Measurements from ENCODE around the gene CECR2.

The CECR2 gene

GRCh38 chr22:17368554-17369438, 464 bp upstream of the CECR2 start:
- no peak for DNase-seq

- DNase-seq: no peak
These were observed 936 bp downstream of the CECR2 start for GRCh38 chr22:17370026-17370765.

- no peak for DNase-seq
These were observed 1.6 kb downstream of the CECR2 start for GRCh38 chr22:17370766-17371432.

DNA sequence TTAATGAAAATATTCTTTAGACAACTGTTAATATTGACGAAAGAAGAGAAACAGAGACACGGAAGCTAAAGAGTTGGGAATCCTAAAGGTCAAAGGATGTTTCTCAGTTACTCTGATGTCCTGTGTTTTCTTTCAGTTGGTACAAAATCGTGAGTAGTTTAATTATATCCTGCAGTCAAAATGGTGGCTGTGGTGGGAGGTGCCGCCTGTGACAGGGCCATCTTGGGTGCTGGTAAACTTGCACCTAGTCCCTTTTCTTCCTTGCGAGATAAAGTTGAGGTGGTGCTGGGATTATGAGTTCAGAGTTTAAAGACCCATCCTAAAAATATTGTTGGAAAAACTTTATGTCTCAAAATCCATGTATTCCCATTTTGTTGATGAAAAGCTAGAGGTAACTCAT, 2.2 kb downstream of the CECR2 start:
- no peak for DNase-seq

GRCh38 chr22:17373855-17374254, 4.6 kb downstream of the CECR2 start:
- DNase-seq: no peak

GRCh38 chr22:17375914-17376614, 6.8 kb downstream of the CECR2 start:
- DNase-seq: no peak

DNA sequence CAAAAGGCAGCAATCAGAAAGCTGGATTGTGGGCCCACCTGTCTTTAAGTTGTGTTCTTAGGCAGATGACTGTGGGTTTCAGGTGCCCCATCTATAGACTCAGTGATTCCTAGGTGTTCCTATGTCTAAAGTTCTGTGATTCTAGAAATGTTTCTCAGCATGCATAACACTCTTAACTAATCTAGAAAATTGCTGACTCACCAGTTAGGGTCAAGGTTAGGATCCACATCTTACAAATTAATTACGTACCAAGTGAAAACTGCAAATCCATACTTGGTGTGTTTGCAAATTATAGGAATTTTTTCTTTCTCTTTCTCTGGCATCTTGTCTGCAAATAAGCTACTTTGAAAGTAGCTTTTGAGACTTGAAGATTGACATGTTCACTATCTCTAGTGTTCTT, 7.7 kb downstream of the CECR2 start:
- DNase-seq: no peak

- DNase-seq: no peak
These were observed 10.7 kb downstream of the CECR2 start for GRCh38 chr22:17379944-17380343.

DNA sequence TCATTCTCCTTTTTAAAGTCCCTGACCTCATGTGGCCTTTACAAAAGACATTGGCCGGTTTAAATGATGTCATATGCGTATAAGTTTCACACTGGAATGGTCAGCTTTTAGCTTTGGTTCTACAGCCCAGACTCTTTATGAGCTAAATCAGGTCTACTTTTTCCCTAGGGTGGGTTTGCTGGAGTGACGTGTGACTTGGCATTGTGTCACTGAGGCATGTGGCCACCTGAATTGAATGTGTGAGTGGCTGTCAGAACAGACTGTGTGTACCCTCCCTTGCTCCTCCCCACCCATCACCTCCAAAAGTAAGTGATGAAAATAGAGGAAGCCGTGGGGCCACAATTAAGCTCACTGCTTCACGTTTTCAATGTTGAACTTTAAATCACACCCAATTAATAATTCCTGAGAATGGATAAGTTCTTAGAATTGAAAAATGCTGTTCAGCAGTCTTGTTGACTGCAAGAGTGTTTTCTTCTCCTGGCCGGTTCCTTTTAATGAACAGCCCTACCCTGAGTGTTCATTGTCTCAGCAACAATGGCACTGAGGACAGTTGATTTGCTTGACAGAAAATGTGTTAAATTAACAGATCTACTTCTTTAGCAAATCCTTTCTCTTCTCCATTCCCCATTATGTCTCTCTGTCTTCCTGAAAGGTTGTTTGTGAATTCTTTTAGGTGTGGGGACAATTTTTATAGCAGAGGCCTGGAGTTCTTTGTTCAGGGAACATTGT, 11.3 kb downstream of the CECR2 start:
- DNase-seq: no peak

DNA sequence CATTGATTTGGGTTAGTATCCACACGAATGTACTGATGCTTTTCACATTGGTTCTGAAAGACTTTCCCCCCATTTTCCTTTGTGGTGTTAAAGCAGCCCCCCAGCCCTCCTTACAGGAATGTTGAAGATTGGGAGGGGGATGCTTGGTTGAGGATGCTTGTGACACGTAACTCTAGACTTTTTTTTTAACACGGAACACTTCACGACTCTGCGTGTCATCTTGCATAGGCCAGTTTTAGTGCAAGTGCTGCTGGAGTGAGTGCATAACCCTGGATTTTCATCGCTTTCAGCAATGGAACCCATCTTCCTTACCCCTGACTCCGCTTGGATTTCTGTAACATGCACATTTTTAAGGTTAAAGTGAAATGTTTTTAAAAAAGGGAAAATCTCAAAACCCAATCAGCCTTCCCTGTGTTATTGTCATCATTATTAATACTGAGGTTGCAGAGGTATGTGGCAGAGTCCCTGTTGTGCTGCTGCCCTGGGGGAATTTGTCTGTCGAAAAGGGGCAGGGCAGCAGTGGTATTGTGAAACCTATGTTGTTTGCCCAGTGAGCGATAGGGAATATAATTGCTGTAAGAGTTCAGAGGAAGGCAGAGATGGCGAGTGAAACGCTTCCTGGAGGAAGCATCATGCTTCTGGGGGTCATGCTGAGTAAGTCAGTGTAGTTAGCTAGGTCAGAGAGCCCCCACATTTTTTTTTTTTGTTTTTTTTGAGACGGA, 12.1 kb downstream of the CECR2 start:
- DNase-seq: no peak

DNA sequence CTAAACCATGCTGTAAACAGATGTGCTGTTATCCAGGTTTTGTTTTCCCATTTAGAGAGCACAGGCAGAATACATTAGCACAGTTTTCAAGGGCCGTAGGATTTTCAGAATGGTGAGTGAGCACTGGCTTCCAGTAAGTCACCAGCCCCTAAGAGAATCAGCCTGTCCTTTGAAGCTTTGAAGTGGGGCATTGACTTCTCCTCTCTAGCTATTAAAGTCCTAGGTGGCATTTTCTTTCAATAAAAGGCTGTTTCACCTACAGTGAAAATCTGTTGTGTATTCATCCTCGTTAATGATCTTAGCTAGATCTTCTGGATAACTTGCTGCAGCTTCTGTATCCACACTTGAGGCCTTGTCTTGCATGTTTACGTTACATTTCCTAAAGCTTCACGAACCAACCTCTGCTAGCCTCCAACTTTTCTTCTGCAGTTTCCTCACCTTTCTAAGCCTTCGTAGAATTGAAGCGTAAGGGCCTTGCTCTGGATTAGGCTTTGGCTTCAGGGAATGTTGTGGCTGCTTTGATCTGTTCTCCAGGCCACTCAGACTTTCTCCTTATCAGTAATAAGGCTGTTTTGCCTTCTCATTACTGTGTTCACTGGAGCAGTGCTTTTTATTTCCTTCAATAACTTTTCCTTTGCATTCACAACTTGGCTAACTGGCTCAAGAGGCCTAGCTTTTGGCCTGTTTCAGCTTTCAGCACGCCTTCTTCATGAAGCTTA, 15.5 kb downstream of the CECR2 start:
- no peak for DNase-seq

GRCh38 chr22:17387356-17387755, 18.1 kb downstream of the CECR2 start:
- DNase-seq: no peak

GRCh38 chr22:17388235-17388634, 19.0 kb downstream of the CECR2 start:
- no peak for DNase-seq

DNA sequence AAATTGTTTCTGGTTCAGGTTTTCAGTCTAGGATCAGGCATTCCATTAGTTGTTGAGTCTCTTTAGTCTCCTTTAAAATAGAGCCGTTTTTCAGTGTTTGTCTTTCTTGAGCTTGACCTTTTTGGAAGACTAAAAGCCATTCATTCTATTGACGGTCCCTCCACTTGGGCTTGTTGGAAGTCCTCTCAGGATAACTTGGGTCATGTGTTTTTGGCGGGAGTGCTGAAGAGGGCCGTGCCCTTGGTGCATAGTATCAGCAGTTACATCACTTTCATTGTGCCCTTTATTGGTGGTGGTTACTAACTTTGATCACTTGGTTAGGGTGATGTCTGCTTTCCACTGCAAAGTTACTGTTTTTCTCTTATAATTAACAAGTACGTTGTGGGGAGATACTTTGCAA, 20.8 kb downstream of the CECR2 start:
- no peak for DNase-seq

DNA sequence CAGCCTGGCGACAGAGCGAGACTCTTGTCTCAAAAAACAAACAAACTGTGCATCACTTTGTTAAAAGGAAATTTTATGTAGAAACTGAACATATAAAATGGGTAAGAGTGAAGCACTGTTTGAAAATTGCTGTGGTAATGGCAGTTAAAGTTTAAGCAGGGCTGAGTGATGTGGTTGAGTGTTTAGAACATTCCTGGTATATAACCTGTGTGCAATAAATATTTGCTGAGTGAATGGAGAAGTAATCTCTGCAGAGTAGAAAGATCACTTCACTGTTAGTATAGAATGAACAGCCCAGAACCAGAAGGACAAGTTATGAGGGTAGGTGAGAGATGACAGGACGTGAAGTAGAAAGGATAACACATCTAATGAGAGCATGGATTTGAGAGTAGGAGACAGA, 27.3 kb downstream of the CECR2 start:
- no peak for DNase-seq

- no peak for DNase-seq
These were observed 28.7 kb downstream of the CECR2 start for GRCh38 chr22:17397756-17398547.

GRCh38 chr22:17400305-17400704, 31.0 kb downstream of the CECR2 start:
- DNase-seq: no peak

DNA sequence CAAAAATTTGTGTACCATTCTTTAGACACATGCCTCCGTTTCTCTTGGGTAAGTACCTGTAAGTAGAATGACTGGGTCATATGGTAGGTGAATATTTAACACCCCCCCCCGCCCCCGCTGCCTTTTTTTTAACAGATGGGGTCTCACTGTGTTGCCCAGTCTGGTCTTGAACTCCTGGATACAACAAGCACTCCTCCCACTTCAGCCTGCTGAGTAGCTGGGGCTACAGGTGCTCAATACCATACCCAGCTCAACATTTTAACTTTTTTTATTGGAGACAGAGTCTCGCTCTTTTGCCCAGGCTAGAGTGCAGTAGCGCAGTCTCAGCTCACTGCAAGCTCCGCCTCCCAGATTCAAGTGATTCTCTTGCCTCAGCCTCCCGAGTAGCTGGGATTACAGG, 32.5 kb downstream of the CECR2 start:
- no peak for DNase-seq

- DNase-seq: no peak
These were observed 33.0 kb downstream of the CECR2 start for GRCh38 chr22:17402293-17402692.

DNA sequence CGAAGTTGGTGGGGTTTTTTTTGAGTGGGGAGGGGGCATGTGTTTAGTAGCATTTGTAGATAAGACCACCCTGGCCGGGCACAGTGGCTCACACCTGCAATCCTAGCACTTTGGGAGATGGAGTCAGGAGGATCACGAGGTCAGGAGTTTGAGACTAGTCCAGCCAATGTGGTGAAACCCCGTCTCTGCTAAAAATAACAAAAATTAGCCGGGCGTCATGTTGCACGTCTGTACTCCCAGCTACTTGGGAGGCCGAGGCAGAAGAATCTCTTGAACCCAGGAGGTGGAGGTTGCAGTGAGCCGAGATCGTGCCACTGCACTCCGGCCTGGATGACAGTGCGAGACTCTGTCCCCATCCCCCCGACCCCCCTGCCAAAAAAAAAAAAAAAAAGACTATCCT, 34.6 kb downstream of the CECR2 start:
- no peak for DNase-seq

All from SIG-M5 (cell line).